PC-9 (cell line): Measurements from ENCODE around the gene SERPINH1. TPM values are rescaled to one million over a fixed set of nuclear protein-coding genes. Genes with fewer than 3 reads are reported as not detected.

Experiments used
- BruUV-seq: library from RNA; stranded (reverse); fragments of 400-500 nt; replicated peaks from 2 replicates; lab custom pipeline; 2021; lab: Mats Ljungman, UMichigan
- CTCF ChIA-PET: fragments of 300-600 bp; sonication (Branson Sonifier 250); formaldehyde crosslinking; loops from one replicate; lab custom pipeline; 2022; ENCODE audit warnings: antibody characterized with exemption; lab: Charles Lee
- POLR2A ChIA-PET: fragments of 300-600 bp; sonication (Branson Sonifier 250); formaldehyde crosslinking; loops from one replicate; lab custom pipeline; 2022; ENCODE audit warnings: antibody characterized with exemption; ENCODE audit not compliant: unreplicated experiment; lab: Charles Lee
- DNase-seq, 2 experiments: peaks; one replicate each; pipeline versions ENCODE4 v3.0.0 to v3.0.0-alpha.2; 2015 to 2022; ENCODE audit warnings: mixed read lengths in 1 of 2
- H2AFZ ChIP-seq: fragments of 200-600 bp; sonication (generic); 2 replicates; pipeline ENCODE4 v1.8.1; 2017; ENCODE audit warnings: antibody characterized with exemption
- H3F3A ChIP-seq: fragments of 200-600 bp; sonication (generic); 2 replicates; pipeline ENCODE4 v1.8.1; 2017; ENCODE audit warnings: antibody characterized with exemption, mild to moderate bottlenecking, low read depth; ENCODE audit not compliant: insufficient read depth
- H3K27ac ChIP-seq: fragments of 200-600 bp; sonication (generic); 2 replicates; pipeline ENCODE4 v1.6.1; 2016; ENCODE audit warnings: mixed run types
- H3K27me3 ChIP-seq: fragments of 200-600 bp; sonication (generic); 2 replicates; pipeline ENCODE4 v1.6.1; 2016; ENCODE audit warnings: low read depth, mixed run types; ENCODE audit not compliant: insufficient read depth
- H3K36me3 ChIP-seq: fragments of 200-600 bp; sonication (generic); 2 replicates; pipeline ENCODE4 v1.6.1; 2016; ENCODE audit warnings: low read depth, mixed run types
- H3K4me1 ChIP-seq: fragments of 200-600 bp; sonication (generic); replicated peaks from 2 replicates; pipeline ENCODE4 v1.6.1; 2016; ENCODE audit warnings: mixed run types; ENCODE audit not compliant: insufficient read depth
- H3K4me2 ChIP-seq: fragments of 200-600 bp; sonication (generic); 2 replicates; pipeline ENCODE4 v1.6.1; 2017; ENCODE audit warnings: mixed run types
- H3K4me3 ChIP-seq: fragments of 200-600 bp; sonication (generic); 2 replicates; pipeline ENCODE4 v1.6.1; 2016; ENCODE audit warnings: mixed run types
- H3K79me2 ChIP-seq: fragments of 200-600 bp; sonication (generic); 2 replicates; pipeline ENCODE4 v1.6.1; 2017; ENCODE audit warnings: low read depth, mixed run types
- H3K9me2 ChIP-seq: fragments of 200-600 bp; sonication (generic); 2 replicates; pipeline ENCODE4 v1.8.1; 2017; ENCODE audit warnings: mild to moderate bottlenecking; ENCODE audit not compliant: insufficient read depth
- H3K9me3 ChIP-seq: fragments of 200-600 bp; sonication (generic); 2 replicates; pipeline ENCODE4 v1.8.1; 2016; ENCODE audit warnings: low read depth; ENCODE audit not compliant: insufficient read depth
- H4K20me1 ChIP-seq: fragments of 200-600 bp; sonication (generic); 2 replicates; pipeline ENCODE4 v1.8.1; 2017; ENCODE audit not compliant: insufficient read depth
- CTCF ChIP-seq: fragments of 200-600 bp; sonication (generic); conservative IDR thresholded peaks from 2 replicates; pipeline ENCODE4 v1.6.1; 2017; ENCODE audit warnings: mixed run types, antibody characterized with exemption, mild to moderate bottlenecking, moderate library complexity
- EZH2 ChIP-seq: fragments of 200-600 bp; sonication (generic); IDR thresholded peaks from 2 replicates; pipeline ENCODE4 v1.8.0; 2017; ENCODE audit warnings: antibody characterized with exemption, low read depth
- intact Hi-C: fragments of 100-400 bp; cut with micrococcal nuclease; formaldehyde crosslinking; loops from one replicate; pipeline ENCODE4 v1.10.0; 2022; ENCODE audit not compliant: unreplicated experiment
- total RNA-seq: library from RNA; stranded (reverse); gene quantifications from 2 replicates; pipeline ENCODE4 v1.2.3, GENCODE V29; 2021

The SERPINH1 gene
- total RNA-seq, 1 experiment from 2014 or later = 152 TPM

GRCh38 chr11:75514596-75514995 lies 47.5 kb upstream of the SERPINH1 start:
- ChIA-PET POLR2A (interaction anchor here (0.6 kb wide), 1 partner anchor 127 kb away, joined by 4 read pairs; no protein-coding TSS in a partner anchor), CTCF (no interaction called here)
- H4K20me1 ChIP-seq = no peaks in the 10 kb centered on the region
- no peak overlapping the region for H2AFZ ChIP-seq
- TF ChIP-seq EZH2 = no peak
- TF ChIP-seq CTCF = no peak
- H3F3A ChIP-seq = no peaks in the 10 kb centered on the region
- DNase-seq = no peak
- no peaks in the 10 kb centered on the region for H3K79me2 ChIP-seq
- no peaks in the 10 kb centered on the region for H3K4me1 ChIP-seq
- no peaks in the 10 kb centered on the region for H3K27me3 ChIP-seq
- no TSS peak for BruUV-seq
- no peak overlapping the region for H3K27ac ChIP-seq
- intact Hi-C loops = no loop called here
- H3K9me2 ChIP-seq = no peaks in the 10 kb centered on the region
- no peak overlapping the region for H3K4me3 ChIP-seq
- no peak overlapping the region for H3K4me2 ChIP-seq
- H3K9me3 ChIP-seq = no peaks in the 10 kb centered on the region
- H3K36me3 ChIP-seq = no peaks in the 10 kb centered on the region

- H3K79me2 ChIP-seq = no peaks in the 10 kb centered on the region
- BruUV-seq = no TSS peak
- H3K9me2 ChIP-seq = no peaks in the 10 kb centered on the region
- POLR2A ChIA-PET = no interaction called here
- intact Hi-C loops = no loop called here
- H2AFZ ChIP-seq = no peak overlapping the region
- CTCF ChIA-PET = no interaction called here
- H3K4me2 ChIP-seq = no peak overlapping the region
- DNase-seq = no peak
- TF ChIP-seq CTCF (no peak), EZH2 (no peak)
- no peaks in the 10 kb centered on the region for H3K27me3 ChIP-seq
- no peaks in the 10 kb centered on the region for H3F3A ChIP-seq
- H3K27ac ChIP-seq = no peak overlapping the region
- H3K4me3 ChIP-seq = no peak overlapping the region
- no peaks in the 10 kb centered on the region for H3K4me1 ChIP-seq
- H3K9me3 ChIP-seq = no peaks in the 10 kb centered on the region
- H4K20me1 ChIP-seq = no peaks in the 10 kb centered on the region
- no peaks in the 10 kb centered on the region for H3K36me3 ChIP-seq
These were observed 45.9 kb upstream of the SERPINH1 start for GRCh38 chr11:75516140-75516539.

- Histone ChIP-seq H3K36me3 (no peaks in the 10 kb centered on the region), H3F3A (no peaks in the 10 kb centered on the region), H3K4me3 (no peak overlapping the region), H3K9me3 (no peaks in the 10 kb centered on the region), H3K9me2 (no peaks in the 10 kb centered on the region), H3K4me1 (no peaks in the 10 kb centered on the region), H3K4me2 (no peak overlapping the region), H3K27me3 (no peaks in the 10 kb centered on the region), H4K20me1 (no peaks in the 10 kb centered on the region), H3K79me2 (no peaks in the 10 kb centered on the region), H3K27ac (no peak overlapping the region), H2AFZ (no peak overlapping the region)
- DNase-seq = no peak
- ChIA-PET CTCF (no interaction called here), POLR2A (no interaction called here)
- BruUV-seq = no TSS peak
- intact Hi-C loops = no loop called here
- TF ChIP-seq CTCF (no peak), EZH2 (no peak)
These were observed 45.2 kb upstream of the SERPINH1 start for GRCh38 chr11:75516886-75517285.
